Mucosa of descending colon (tissue), 3 donors: ENCODE results near the gene TWNK. TPM values are rescaled to one million over a fixed set of nuclear protein-coding genes. Genes with fewer than 3 reads are reported as not detected.

ENCODE experiments used
- ATAC-seq: fragments of 200-7000 bp; cut with Tn5 transposase; one replicate; pipeline ENCODE4 v1.9.1; 2020; ENCODE audit warnings: mild to moderate bottlenecking, moderate library complexity
- DNase-seq, 3 donors: peaks; one replicate each; pipeline ENCODE4 v3.0.0-alpha.2; 2020
- H3K36me3 ChIP-seq: fragments of 200-600 bp; one replicate; pipeline ENCODE4 v1.8.0; 2021; ENCODE audit warnings: low read depth, mild to moderate bottlenecking
- H3K4me1 ChIP-seq: fragments of 200-600 bp; one replicate; pipeline ENCODE4 v1.8.0; 2021; ENCODE audit warnings: low read depth, mild to moderate bottlenecking
- H3K4me3 ChIP-seq: fragments of 200-600 bp; one replicate; pipeline ENCODE4 v1.8.0; 2021; ENCODE audit warnings: mild to moderate bottlenecking
- H3K9me3 ChIP-seq: fragments of 200-600 bp; one replicate; pipeline ENCODE4 v1.8.0; 2021; ENCODE audit warnings: mild to moderate bottlenecking
- CTCF ChIP-seq: fragments of 200-600 bp; IDR thresholded peaks from one replicate; pipeline ENCODE4 v1.8.0; 2022; ENCODE audit warnings: antibody characterized with exemption, mild to moderate bottlenecking
- intact Hi-C, 2 donors: fragments of 100-400 bp; cut with DNase I in 1 of 2; cut with micrococcal nuclease in 1 of 2; formaldehyde crosslinking; loops; one replicate each; pipeline versions ENCODE4 v1.11.0 to v1.11.1; 2022; cut with DNase I, micrococcal nuclease
- total RNA-seq, 3 donors: library from RNA; stranded (reverse); fragmentation: NEBNext Ultra II Directional in 2 of 3; extraction: Animal tissue kit (Norgen Biotek cat#: 25700) in 2 of 3; gene quantifications; one replicate each; pipeline versions ENCODE4 v1.2.1 to v1.2.4, GENCODE V29; 2021 to 2023
- donor health status: DM: no; HTN: no; CAD: no; lungs with moderate emphysema.
- donor health status: DM: no; HTN: no; CAD: no.
- donor health status: DM: no; HTN: yes; CAD: no.

TWNK gene
- total RNA-seq, 3 donors from 2014 or later = 6.0 to 7.8 (median 7.0) TPM

- intact Hi-C loops = no loop called here
- no peak for ATAC-seq
- Histone ChIP-seq H3K9me3 (no peaks in the 10 kb centered on the region), H3K4me1 (no peaks in the 10 kb centered on the region), H3K4me3 (no peak overlapping the region), H3K36me3 (peaks cover 9% of the 10 kb centered on the region)
- no peak for DNase-seq
- no peak for TF ChIP-seq CTCF
Measured at GRCh38 chr10:100948916-100949315, 38.4 kb upstream of the TWNK start.

GRCh38 chr10:100960251-100960650 is 27.1 kb upstream of the TWNK start:
- ATAC-seq (no peak), DNase-seq (no peak)
- Histone ChIP-seq H3K4me1 (no peaks in the 10 kb centered on the region), H3K36me3 (no peaks in the 10 kb centered on the region), H3K9me3 (no peaks in the 10 kb centered on the region), H3K4me3 (no peak overlapping the region)
- intact Hi-C loops = no loop called here
- no peak for TF ChIP-seq CTCF

- intact Hi-C loops = no loop called here
- H3K36me3 ChIP-seq = no peaks in the 10 kb centered on the region
- DNase-seq (no peak), ATAC-seq (no peak)
- no peak for TF ChIP-seq CTCF
- H3K4me3 ChIP-seq = no peak overlapping the region
- H3K9me3 ChIP-seq = no peaks in the 10 kb centered on the region
- H3K4me1 ChIP-seq = peaks cover 10% of the 10 kb centered on the region
Measured at GRCh38 chr10:100962351-100963080, 24.8 kb upstream of the TWNK start.

- H3K9me3 ChIP-seq = no peaks in the 10 kb centered on the region
- H3K36me3 ChIP-seq = no peaks in the 10 kb centered on the region
- intact Hi-C loops = no loop called here
- H3K4me1 ChIP-seq = peaks cover 17% of the 10 kb centered on the region
- no peak for TF ChIP-seq CTCF
- DNase-seq (no peak), ATAC-seq (no peak)
- H3K4me3 ChIP-seq = no peak overlapping the region
Measured at GRCh38 chr10:100963826-100964225, 23.5 kb upstream of the TWNK start.

DNA sequence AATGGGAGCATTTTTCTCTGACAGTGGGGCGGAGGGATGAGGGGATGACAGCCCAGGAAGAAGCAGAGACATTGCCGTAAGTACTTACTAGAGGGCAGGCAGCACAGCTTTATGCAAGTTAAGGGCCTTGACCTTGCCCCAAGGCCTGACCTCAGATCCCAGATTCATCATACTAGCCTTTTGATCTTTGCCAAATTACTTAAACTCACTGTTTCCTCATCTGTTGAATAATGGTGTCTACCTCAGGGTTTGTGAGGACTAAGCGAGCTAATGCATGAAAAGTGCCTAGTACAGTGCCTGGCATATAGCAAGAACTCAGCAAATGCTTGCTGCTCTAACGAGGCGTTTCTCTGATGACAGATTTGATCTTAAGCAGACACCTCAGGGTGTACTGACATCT is 21.5 kb upstream of the TWNK start:
- Histone ChIP-seq H3K4me3 (no peak overlapping the region), H3K4me1 (peaks cover 20% of the 10 kb centered on the region), H3K9me3 (no peaks in the 10 kb centered on the region), H3K36me3 (no peaks in the 10 kb centered on the region)
- no peak for DNase-seq
- intact Hi-C loops = no loop called here
- TF ChIP-seq CTCF = no peak
- ATAC-seq = no peak

GRCh38 chr10:100966887-100967286 is 20.5 kb upstream of the TWNK start:
- no peak overlapping the region for H3K4me3 ChIP-seq
- H3K36me3 ChIP-seq = no peaks in the 10 kb centered on the region
- H3K9me3 ChIP-seq = no peaks in the 10 kb centered on the region
- ATAC-seq (no peak), DNase-seq (no peak)
- no peak for TF ChIP-seq CTCF
- H3K4me1 ChIP-seq = peaks cover 22% of the 10 kb centered on the region
- intact Hi-C loops = no loop called here
